Peyer's patch (tissue), 4 donors: ENCODE results near the gene PKP4. TPM values are rescaled to one million over a fixed set of nuclear protein-coding genes. Genes with fewer than 3 reads are reported as not detected.

ENCODE experiments used
- DNase-seq, 3 donors: peaks; one replicate each; pipeline ENCODE4 v3.0.0-alpha.2; 2017 to 2019
- H3K27ac ChIP-seq, 4 donors: fragments of 200-600 bp; sonication (generic); one replicate each; pipeline ENCODE4 v1.5.1; 2016 to 2019
- H3K27me3 ChIP-seq, 2 donors: fragments of 200-600 bp; sonication (generic); one replicate each; pipeline ENCODE4 v1.5.1; 2019
- H3K36me3 ChIP-seq, 3 donors: fragments of 200-600 bp; sonication (generic); one replicate each; pipeline ENCODE4 v1.5.1; 2016 to 2019
- H3K4me1 ChIP-seq, 4 donors: fragments of 200-600 bp; sonication (generic); one replicate each; pipeline ENCODE4 v1.5.1; 2016 to 2019
- H3K4me3 ChIP-seq, 4 donors: fragments of 200-600 bp; sonication (generic); 1 replicate in 3 of 4; 2 replicates in 1 of 4; pipeline ENCODE4 v1.5.1; 2016 to 2019; ENCODE audit warnings: mild to moderate bottlenecking in 1 of 4
- H3K9me3 ChIP-seq, 4 donors: fragments of 200-600 bp; sonication (generic); one replicate each; pipeline ENCODE4 v1.5.1; 2016 to 2019; ENCODE audit warnings: mild to moderate bottlenecking in 1 of 4
- CTCF ChIP-seq, 6 experiments: fragments of 450-650 bp in 4 of 6; fragments of 200-600 bp in 2 of 6; sonication (generic) in 1 of 6; IDR thresholded peaks; one replicate each; pipeline ENCODE4 v1.5.1; 2017 to 2019; ENCODE audit warnings: antibody characterized with exemption in 6 of 6, mild to moderate bottlenecking in 3 of 6, moderate library complexity in 1 of 6
- POLR2A ChIP-seq, 2 donors: fragments of 450-650 bp; IDR thresholded peaks; one replicate each; pipeline ENCODE4 v1.5.1; 2017; ENCODE audit warnings: antibody characterized with exemption in 2 of 2, mild to moderate bottlenecking in 2 of 2, moderate library complexity in 2 of 2
- total RNA-seq, 4 donors: library from RNA; depleted of rRNA; stranded (reverse); fragments of >200 nt; gene quantifications; one replicate each; pipeline ENCODE4 v1.1.0, GENCODE V29; 2016

Gene PKP4
- total RNA-seq, 4 donors from 2014 or later = 67.8 to 168 (median 117) TPM

DNA sequence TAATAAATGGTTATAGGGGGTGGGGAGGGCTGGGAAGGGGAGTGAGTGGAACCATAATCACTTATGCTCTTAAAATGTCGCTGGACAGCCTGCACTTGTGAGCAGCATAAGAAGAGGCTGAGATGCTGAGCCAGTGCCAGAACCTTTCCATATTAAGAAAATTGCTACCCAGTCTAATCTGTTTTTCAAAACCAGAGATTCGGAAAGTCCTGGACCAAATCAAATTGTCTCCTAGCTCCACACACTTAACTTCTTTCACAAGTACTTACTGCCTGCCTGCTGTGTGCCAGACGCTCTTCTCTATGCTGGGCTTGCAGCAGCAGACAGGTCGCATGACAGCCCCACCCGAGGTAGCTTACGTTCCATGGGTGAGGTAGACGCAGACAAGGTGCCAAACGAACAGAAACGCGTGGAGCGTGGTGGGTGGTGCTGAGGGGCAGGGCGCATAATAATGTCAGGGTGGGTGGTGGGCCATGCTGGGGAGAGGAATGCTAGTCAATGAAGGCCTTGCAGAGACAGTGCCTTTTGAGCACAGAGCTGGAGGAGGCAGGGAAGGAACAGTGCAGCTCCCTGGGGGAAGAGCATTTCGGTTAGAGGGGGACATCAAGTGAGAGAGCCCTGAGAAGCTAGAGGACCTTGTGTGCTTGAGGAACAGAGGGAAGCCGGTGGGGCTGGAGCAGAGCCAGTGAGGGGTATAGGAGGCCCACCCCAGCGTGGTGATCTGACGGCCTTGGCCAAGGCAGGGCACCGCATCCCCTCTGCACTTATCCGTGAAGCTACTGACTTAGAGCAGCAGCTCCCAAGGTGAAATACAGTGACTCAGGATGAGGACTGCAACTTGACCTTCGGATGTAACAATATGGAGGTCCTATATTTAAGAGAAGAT is 214.9 kb downstream of the PKP4 start:
- Histone ChIP-seq H3K4me1 (no peaks in the 10 kb centered on the region), H3K9me3 (no peaks in the 10 kb centered on the region), H3K36me3 (peaks cover 0 to 60% (median 0%) of the 10 kb centered on the region in 3 donors), H3K4me3 (no peak overlapping the region), H3K27ac (no peak overlapping the region), H3K27me3 (no peaks in the 10 kb centered on the region)
- TF ChIP-seq CTCF (IDR thresholded peaks at IDR 0.05) = no peak
- TF ChIP-seq POLR2A (IDR thresholded peaks at IDR 0.05) = no peak
- DNase-seq = no peak

- H3K27me3 ChIP-seq = no peaks in the 10 kb centered on the region
- H3K36me3 ChIP-seq = peaks cover 0 to 55% (median 0%) of the 10 kb centered on the region in 3 donors
- no peak overlapping the region for H3K27ac ChIP-seq
- no peak for DNase-seq
- no peak overlapping the region for H3K4me3 ChIP-seq
- H3K9me3 ChIP-seq = no peaks in the 10 kb centered on the region
- TF ChIP-seq CTCF (IDR thresholded peaks at IDR 0.05) = no peak
- TF ChIP-seq POLR2A (IDR thresholded peaks at IDR 0.05) = no peak
- H3K4me1 ChIP-seq = no peaks in the 10 kb centered on the region
These were observed 219.5 kb downstream of the PKP4 start for GRCh38 chr2:158676295-158676694.

- Histone ChIP-seq H3K9me3 (no peaks in the 10 kb centered on the region), H3K4me3 (no peak overlapping the region), H3K27ac (no peak overlapping the region), H3K27me3 (no peaks in the 10 kb centered on the region), H3K4me1 (no peaks in the 10 kb centered on the region), H3K36me3 (peaks cover 0 to 52% (median 0%) of the 10 kb centered on the region in 3 donors)
- DNase-seq = no peak
- TF ChIP-seq POLR2A (IDR thresholded peaks at IDR 0.05) (no peak), CTCF (IDR thresholded peaks at IDR 0.05) (no peak)
These were observed 219.9 kb downstream of the PKP4 start for GRCh38 chr2:158676696-158677095.

DNA sequence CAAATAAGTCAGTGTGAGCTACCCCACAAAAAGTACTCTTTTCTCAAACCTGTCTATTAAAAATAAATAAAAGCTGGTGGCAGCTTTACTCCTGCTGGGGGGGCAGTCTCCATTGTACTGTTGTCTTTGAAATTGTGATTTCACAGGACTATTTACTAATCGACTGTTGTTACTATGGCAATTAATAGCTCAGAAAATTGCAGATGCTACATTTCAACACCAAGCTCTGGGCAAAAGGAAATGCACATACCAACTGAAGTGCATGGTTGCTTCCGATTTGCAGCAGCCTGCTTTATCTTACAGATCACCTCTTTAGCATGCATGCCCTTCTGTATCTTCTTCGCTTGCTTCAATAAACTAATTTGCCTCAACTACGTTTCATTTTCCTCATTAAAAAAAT is 220.8 kb downstream of the PKP4 start:
- H3K36me3 ChIP-seq = peaks cover 0 to 50% (median 0%) of the 10 kb centered on the region in 3 donors

DNA sequence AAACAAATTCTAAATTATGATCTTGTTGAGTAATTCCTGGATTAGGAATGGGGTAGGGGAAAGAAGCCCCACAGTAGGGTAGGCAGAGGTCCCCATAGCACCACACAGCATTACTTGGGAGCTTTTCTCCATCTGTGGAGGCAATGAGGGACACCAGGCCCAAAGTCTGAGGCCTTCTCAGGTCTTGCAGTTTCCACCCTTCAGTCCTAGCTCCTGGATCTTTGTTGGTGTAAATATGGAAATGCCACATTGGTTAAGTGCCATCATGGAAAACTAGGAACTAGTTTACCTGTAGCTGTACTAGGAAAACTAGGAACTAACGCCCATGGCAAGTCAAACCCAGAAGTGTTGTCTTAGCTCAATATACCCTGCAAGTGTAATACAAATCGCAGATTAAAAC is 225.1 kb downstream of the PKP4 start:
- TF ChIP-seq POLR2A (IDR thresholded peaks at IDR 0.05) (no peak), CTCF (IDR thresholded peaks at IDR 0.05) (no peak)
- H3K4me1 ChIP-seq = no peaks in the 10 kb centered on the region
- DNase-seq = no peak
- no peak overlapping the region for H3K4me3 ChIP-seq
- H3K27me3 ChIP-seq = no peaks in the 10 kb centered on the region
- peaks cover 0 to 22% (median 0%) of the 10 kb centered on the region in 3 donors for H3K36me3 ChIP-seq
- no peaks in the 10 kb centered on the region for H3K9me3 ChIP-seq
- H3K27ac ChIP-seq = no peak overlapping the region

More for the DNA sequence above, 220.8 kb downstream of the PKP4 start:
- H3K27me3 ChIP-seq = no peaks in the 10 kb centered on the region
- no peaks in the 10 kb centered on the region for H3K4me1 ChIP-seq
- no peak overlapping the region for H3K27ac ChIP-seq
- H3K9me3 ChIP-seq = no peaks in the 10 kb centered on the region
- no peak overlapping the region for H3K4me3 ChIP-seq
- TF ChIP-seq CTCF (IDR thresholded peaks at IDR 0.05) (no peak), POLR2A (IDR thresholded peaks at IDR 0.05) (no peak)
- DNase-seq = no peak
